ENCODE measurements around the gene ULK2.
"Not testable (repeated sequence)": the region's sequence is repeated elsewhere in the genome, so short reads cannot be mapped to it uniquely, and the experiment has no call there.

The ULK2 gene

GRCh38 chr17:19860647-19861177 is 7.0 kb downstream of the ULK2 start:
- not testable (repeated sequence) for DNase-seq

- no peak for DNase-seq
These were observed 10.1 kb downstream of the ULK2 start for GRCh38 chr17:19857640-19858039.

- DNase-seq, result no peak
These were observed 33.8 kb downstream of the ULK2 start for GRCh38 chr17:19833914-19834313.

- no peak for DNase-seq
These were observed 37.7 kb downstream of the ULK2 start for GRCh38 chr17:19830061-19830460.

- DNase-seq, result no peak
These were observed 55.3 kb downstream of the ULK2 start for GRCh38 chr17:19812407-19812806.

- DNase-seq, result peak; percentile 4
These were observed 62.7 kb downstream of the ULK2 start for GRCh38 chr17:19805006-19805405.

- no peak for DNase-seq
These were observed 67.2 kb downstream of the ULK2 start for GRCh38 chr17:19800571-19800970.

GRCh38 chr17:19799796-19800195 is 67.9 kb downstream of the ULK2 start:
- no peak for DNase-seq

GRCh38 chr17:19796457-19796856 is 71.3 kb downstream of the ULK2 start:
- no peak for DNase-seq

GRCh38 chr17:19791918-19792550 is 75.7 kb downstream of the ULK2 start:
- no peak for DNase-seq

- no peak for DNase-seq
These were observed 79.9 kb downstream of the ULK2 start for GRCh38 chr17:19787733-19788357.

- no peak for DNase-seq
These were observed 81.9 kb downstream of the ULK2 start for GRCh38 chr17:19785854-19786253.

- DNase-seq, result no peak
These were observed 86.0 kb downstream of the ULK2 start for GRCh38 chr17:19781488-19782458.

- DNase-seq, result no peak
These were observed 86.9 kb downstream of the ULK2 start for GRCh38 chr17:19780846-19781245.

- no peak for DNase-seq
These were observed 94.2 kb downstream of the ULK2 start for GRCh38 chr17:19773534-19773933.

- DNase-seq, result no peak
These were observed 95.6 kb downstream of the ULK2 start for GRCh38 chr17:19771971-19772630.

- DNase-seq, result no peak
These were observed 96.6 kb downstream of the ULK2 start for GRCh38 chr17:19770985-19771735.

- peak; percentile 72 for DNase-seq
These were observed 97.6 kb downstream of the ULK2 start for GRCh38 chr17:19769946-19770652.

GRCh38 chr17:19768046-19768782 is 99.5 kb downstream of the ULK2 start:
- no peak for DNase-seq

Data from fibroblast of skin of abdomen (primary cell).